Stimulated activated CD4-positive, alpha-beta T cell treated with anti-CD3 and anti-CD28 coated beads, TNF-alpha, amount 100 ng/mL, for 24 hours (primary cell): ENCODE results near the gene ADAMTS19.
"Not testable (repeated sequence)": the region's sequence is repeated elsewhere in the genome, so short reads cannot be mapped to it uniquely, and the experiment has no call there.

ENCODE experiments used
- DNase-seq, 3 experiments: peaks; one replicate each; pipeline ENCODE4 v3.0.0-alpha.2; 2020; ENCODE audit warnings: low read depth in 3 of 3

ADAMTS19 gene

DNA sequence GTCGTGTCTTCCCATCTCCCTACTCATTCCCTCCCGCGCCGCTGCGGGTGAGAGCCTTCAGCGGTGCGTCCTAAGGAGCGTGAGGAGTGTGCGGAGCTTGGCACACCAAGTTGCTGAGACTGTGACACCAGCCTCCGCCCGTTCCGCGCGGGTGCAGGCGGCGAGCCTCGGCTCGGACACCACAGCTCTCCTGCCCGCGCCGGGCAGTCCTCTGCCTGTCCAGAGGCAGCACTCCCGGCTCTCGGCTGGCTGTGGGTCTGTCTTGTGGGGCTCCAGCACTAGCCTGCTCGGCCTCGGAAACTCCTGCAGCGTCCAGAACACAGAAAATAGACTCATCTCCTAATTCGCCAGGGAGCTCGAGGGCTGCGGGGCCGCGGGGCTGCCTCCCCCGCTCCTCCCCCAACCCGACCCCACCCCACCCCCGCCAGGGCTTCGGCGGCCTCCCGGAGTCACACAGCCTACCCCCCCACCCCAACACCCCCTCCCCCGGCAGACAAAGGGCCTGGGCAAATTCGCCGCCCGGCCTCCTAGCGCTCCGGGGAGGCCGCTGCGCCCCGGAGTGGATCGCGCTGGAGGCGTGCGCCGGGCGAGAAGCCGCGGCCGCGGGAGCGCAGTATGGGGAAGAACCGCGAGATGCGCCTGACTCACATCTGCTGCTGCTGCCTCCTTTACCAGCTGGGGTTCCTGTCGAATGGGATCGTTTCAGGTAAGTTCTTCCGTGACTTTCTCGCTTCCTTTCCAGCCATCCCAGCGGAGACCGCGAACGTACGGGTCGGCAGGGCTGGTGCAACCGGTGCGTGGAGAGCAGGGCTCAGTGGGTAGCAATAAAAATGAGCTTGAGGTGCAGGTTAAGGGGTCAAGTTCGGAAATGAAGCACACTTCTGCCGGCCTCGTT is at the start of gene ADAMTS19:
ADAMTS19 (plus strand) TSS at position 522 of the 895 bp plus-strand sequence; CDS start at position 616, 94 bp downstream.
- no peak for DNase-seq

GRCh38 chr5:129410488-129410887 is 49.6 kb upstream of the ADAMTS19 start:
- DNase-seq = no peak

GRCh38 chr5:129412721-129413120 is 47.4 kb upstream of the ADAMTS19 start:
- DNase-seq = no peak

DNA sequence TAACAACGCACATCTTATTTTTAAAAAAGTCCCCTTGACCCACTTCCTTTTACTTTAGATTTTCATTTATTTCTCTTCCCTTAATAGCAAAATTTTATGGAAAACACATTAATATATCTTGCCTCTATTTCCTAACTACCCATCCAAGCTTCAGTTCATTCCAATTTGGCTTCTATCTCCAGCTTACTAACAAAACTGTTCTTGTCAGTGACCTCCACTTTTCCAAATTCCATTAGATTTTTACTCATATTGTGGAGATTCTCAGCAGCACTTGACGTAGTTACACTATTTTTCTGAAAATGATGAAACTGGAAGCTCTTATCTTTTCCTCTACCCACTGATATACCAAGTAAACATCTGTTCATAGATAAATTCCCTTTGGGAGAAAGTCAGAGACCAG is 46.5 kb upstream of the ADAMTS19 start:
- DNase-seq = no peak

GRCh38 chr5:129419292-129419691 is 40.8 kb upstream of the ADAMTS19 start:
- no peak for DNase-seq

GRCh38 chr5:129425031-129425430 is 35.1 kb upstream of the ADAMTS19 start:
- DNase-seq = no peak

GRCh38 chr5:129426071-129426470 is 34.0 kb upstream of the ADAMTS19 start:
- no peak for DNase-seq

GRCh38 chr5:129428636-129429035 is 31.5 kb upstream of the ADAMTS19 start:
- DNase-seq = not testable (repeated sequence)

- no peak for DNase-seq
Measured at GRCh38 chr5:129431406-129431805, 28.7 kb upstream of the ADAMTS19 start.

DNA sequence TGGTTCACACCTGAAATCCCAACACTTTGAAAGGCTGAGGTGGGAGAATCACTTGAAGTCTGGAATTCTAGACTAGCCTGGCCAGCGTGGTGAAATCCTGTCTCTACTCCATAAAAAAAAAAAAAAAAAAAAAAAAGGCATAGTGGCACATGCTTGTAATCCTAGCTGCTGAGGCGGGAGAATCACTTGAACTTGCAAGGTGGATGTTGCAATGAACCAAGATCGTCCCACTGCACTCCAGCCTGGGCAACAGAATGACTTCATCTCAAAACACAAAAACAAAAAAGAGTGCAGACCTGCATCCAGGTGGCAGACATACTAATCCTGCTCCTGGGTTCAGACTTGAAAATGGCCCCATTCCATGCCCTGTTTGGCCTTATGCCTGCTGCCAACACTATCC is 21.8 kb upstream of the ADAMTS19 start:
- DNase-seq = no peak

DNA sequence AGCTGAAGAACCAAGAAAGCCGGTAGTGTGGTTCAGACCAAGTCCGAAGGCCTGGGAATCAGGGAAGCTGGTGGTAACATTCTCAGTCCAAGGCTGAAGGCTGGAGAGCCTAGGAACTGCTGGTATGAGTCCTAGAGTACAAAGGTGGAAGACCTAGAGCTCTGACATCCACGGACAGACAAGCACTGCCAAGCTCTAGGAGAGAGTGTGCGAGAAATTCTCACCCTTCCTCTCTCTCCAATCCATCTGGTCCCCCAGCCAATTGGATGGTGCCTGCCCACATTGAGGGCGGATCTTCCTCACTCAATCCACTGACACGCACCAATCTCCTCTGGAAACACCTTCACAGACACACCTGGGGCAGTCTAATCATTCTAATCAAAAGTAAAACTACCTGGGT is 19.7 kb upstream of the ADAMTS19 start:
- no peak for DNase-seq

DNA sequence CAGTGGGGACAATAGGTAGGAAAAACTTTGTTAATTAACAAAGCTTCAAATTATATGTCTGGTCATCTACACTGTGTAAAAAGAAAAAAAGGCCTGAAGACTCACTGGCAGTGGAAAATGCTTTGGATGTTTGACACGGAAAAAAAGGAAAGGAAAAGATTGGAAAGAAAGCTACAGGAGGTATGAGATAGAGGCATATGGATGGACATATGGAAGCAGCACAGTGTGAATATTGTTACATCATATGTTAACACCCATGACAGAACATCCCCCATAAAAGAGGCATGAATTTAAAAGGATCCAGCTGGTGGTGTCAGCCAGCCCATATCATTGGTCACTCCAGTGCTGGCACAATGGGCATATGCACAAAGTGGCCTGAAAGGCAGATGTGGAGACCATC is 19.0 kb upstream of the ADAMTS19 start:
- no peak for DNase-seq

GRCh38 chr5:129445379-129445778 is 14.7 kb upstream of the ADAMTS19 start:
- no peak for DNase-seq

DNA sequence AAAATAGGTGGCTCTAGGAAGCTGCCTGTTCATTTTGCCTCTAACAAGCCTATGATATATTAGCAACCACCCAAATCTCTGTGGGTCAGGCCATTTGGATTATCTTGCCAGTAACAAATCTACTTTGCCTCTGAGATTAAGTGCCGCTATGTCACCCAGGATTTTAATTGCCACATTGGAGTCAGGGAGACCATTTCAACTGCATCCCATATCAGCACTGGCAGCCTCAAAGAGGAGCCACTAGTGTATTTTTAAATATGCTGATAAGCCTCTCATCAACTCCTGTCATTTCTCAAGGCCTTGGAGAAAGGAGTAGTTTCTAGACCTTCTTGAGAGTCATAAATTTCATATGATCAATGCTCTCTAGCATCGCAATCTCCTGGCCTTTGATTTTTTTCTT is 12.1 kb upstream of the ADAMTS19 start:
- DNase-seq = no peak

GRCh38 chr5:129448654-129449053 is 11.4 kb upstream of the ADAMTS19 start:
- DNase-seq = no peak

DNA sequence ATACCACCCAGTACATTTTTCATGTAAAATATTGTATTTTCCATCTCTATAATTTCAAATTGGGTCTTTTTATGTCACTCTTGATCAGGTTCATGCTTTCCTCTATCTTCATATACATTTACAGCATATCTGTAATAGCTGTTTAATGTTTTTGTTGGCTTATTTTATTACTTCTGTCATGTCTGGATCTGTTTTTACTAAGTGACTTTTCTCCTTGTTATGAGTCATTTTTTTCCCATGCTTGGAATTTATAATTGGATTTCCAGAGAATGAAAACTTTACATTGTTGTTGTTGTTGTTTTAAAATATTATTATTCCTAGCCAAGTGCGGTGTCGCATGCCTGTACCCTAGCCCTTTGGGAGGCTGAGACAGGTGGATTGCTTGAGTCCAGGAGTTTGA is 5.6 kb upstream of the ADAMTS19 start:
- DNase-seq = no peak

- no peak for DNase-seq
Measured at GRCh38 chr5:129459450-129459776, 685 bp upstream of the ADAMTS19 start.

- DNase-seq = no peak
Measured at GRCh38 chr5:129460672-129460935, 506 bp downstream of the ADAMTS19 start.

DNA sequence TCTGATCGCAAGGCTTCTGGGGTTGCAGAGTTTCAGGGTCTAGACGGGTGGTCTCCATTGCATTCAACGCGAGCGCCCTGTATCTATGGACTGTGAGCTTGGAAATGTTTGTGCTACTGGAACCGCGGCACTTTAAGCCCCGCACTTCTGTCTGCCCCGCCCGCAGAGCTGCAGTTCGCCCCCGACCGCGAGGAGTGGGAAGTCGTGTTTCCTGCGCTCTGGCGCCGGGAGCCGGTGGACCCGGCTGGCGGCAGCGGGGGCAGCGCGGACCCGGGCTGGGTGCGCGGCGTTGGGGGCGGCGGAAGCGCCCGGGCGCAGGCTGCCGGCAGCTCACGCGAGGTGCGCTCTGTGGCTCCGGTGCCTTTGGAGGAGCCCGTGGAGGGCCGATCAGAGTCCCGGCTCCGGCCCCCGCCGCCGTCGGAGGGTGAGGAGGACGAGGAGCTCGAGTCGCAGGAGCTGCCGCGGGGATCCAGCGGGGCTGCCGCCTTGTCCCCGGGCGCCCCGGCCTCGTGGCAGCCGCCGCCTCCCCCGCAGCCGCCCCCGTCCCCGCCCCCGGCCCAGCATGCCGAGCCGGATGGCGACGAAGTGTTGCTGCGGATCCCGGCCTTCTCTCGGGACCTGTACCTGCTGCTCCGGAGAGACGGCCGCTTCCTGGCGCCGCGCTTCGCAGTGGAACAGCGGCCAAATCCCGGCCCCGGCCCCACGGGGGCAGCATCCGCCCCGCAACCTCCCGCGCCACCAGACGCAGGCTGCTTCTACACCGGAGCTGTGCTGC is 1.0 kb downstream of the ADAMTS19 start:
- DNase-seq = peak in 1 of 3 experiments; percentile 20

DNA sequence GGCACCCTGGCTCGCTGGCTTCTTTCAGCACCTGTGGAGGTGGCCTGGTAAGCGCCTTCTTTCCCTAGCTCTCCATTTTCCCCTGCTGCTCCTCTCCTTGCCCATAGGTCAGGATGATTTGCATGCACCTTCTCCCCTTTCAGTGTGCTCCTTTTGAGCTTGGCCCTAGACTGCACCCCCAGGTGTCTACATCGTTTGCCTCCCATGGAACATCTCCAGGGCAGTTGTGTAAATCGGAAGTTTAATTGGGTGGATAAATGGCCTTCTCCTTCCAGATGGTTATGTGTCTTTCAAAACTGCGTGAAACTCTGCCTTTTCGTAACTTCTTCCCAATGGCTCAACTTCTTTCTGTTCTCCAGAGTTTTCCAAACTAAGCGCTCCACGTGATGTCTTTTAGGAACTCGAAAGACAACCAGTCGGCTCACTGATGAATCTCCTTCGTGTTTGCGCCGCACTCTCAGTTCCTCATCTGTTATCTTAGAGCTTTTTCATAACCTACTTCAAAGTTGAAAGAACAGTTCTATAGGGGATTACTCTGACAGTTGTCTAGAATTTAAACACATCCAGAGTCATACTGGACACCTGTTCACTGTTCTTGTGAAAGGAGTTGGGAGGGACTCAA is 1.7 kb downstream of the ADAMTS19 start:
- no peak for DNase-seq

DNA sequence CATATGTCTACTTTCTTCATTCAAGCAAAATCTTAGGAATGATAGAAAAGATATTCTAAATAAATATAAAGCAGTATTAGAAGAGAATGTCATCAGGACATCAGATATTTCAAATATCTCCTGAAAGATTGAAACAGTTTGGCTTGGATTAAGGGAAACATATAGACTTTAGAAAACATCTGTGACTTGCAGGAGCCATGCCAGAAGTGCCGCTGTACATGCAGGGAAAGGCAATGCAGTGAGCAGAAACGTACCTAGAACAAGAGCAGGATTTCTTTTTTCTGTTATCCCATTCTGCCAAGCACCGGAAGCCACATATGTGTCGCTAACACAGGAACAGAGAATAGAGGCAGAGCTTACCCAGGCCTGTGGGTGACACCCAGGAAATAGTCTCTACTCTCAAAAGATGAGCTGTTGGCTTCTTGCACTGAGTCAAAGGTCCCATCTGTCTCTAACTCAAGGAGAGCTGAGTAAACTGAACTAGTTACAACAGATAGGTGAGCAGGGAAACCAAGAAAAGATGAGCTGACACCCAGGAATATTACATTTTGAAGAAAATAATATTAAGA is 5.8 kb downstream of the ADAMTS19 start:
- DNase-seq = no peak

DNA sequence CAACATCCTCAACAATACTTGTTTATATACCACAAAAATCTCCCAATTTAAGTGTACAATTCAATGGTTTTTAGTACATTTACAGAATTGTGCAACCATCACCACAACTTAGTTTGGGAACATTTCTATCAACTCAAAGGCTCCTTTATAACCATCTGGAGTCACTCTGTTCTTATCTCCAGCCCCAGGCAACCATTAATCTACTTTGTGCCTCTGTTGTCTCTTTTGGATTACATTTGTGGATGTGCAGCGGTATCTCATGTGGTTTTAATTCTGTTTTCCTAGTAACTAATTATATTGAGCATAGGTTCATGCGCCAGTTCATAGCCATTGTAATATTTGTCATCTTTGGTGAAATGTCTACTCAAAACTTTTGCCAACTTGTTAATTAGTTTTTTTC is 14.4 kb downstream of the ADAMTS19 start:
- DNase-seq = no peak

DNA sequence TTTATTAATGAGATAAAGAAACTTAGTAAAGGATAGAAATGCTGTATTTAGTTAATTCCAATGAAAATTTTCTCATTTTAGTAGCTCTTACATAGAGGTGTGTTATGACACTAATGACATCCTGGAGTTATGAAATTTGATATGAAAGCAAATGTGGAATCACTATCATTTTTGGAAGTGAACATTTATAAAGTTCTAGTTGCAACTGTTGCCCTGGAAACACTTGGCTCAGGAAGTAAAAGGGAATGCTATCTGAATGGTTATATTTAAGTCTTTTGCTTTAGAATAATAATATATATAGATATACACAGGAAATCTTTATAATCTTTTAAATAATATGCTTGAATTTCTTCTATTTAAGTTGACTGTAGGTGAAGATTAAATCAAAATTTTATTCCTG is 16.7 kb downstream of the ADAMTS19 start:
- DNase-seq = no peak
